Non-pigmented ciliary epithelial cell (primary cell): Measurements from ENCODE around the gene IGFBPL1.
"Not testable (repeated sequence)": the region's sequence is repeated elsewhere in the genome, so short reads cannot be mapped to it uniquely, and the experiment has no call there.

Experiments used
- DNase-seq: peaks from one replicate; pipeline ENCODE4 v3.0.0-alpha.2; 2010; ENCODE audit warnings: low read depth

Gene IGFBPL1

DNA sequence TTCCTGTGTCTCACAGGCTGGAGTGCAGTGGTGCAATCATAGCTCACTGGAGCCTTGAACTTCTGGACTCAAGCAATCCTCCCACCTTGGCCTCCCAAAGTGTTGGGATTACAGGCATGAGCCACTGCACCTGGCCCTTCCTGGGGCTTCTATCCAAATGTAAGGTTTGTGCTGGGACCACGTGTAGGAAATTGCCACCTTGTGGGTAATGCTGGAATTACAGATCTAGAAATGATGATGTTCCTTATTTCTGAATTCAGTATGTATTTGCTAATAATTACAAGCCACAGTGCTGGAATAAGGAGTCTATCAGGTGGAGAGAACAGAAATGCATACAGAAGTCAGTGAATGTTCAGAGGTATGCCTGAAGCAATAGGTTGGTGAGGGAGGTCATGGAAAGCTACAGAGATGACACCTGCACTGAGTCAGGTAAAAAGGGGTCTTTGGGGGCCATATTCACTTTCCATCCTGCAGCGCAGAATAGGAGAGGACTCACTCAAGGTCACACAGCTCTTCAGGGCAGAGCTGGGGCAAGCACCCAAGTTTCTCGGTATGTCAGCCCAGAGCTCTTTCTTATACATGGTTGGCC is 8.8 kb upstream of the IGFBPL1 start:
- no peak for DNase-seq

DNA sequence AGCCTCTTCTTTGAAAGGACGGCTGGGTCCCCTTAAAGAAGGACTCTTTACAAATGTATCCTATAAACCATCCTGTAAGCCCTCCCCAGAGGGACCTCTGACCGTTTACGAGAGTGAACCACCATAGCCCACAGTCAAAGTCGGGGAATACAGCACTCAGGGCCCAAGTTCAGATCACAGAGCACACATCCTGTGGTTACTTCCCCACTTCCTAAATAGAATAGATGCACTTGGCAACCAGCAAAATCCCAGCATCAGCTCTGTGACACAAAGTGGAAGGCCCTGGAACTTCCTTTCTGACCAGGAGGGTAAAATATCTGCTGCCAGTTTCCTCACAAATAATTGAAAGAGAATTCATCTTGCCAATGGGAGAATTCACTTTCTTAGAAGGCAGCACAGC is 6.9 kb upstream of the IGFBPL1 start:
- DNase-seq: no peak

DNA sequence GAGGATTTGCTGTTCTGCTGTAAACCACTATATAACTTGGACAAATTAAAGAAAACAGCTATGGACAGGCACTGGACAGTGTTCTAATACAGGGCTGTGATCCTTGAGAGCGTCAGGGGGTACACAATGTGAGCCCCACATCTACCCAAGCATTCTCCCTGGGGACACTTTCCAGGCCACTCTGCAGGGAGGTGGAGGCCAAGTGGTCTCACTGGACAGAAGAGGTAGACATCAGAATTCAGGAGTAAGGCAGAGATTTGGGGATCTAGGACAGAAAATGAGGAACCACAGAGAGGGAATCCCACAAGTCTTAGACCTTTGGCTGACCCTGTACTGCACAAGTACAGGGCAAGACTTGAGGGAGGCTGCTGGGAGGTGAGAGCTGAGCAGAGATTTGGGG is 3.8 kb upstream of the IGFBPL1 start:
- no peak for DNase-seq

DNA sequence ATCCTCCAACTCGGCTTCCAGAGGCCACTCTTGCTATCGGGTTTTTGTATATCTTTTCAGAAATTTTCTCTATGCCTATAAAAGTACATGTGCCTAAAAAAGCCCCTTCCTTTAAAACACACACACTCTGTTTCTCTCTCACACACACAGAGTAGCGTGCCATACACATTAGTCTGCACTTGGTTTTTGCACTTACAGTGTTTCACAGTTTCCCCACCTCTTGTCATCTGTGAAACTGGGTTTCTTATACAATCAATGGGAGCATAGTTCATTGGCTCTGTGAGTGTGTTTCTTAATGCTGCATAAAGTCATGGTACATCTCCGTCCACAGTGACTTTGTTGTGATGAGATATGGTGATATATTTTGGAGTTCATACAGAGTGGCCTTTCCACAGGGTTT is 664 bp upstream of the IGFBPL1 start:
- no peak for DNase-seq

DNA sequence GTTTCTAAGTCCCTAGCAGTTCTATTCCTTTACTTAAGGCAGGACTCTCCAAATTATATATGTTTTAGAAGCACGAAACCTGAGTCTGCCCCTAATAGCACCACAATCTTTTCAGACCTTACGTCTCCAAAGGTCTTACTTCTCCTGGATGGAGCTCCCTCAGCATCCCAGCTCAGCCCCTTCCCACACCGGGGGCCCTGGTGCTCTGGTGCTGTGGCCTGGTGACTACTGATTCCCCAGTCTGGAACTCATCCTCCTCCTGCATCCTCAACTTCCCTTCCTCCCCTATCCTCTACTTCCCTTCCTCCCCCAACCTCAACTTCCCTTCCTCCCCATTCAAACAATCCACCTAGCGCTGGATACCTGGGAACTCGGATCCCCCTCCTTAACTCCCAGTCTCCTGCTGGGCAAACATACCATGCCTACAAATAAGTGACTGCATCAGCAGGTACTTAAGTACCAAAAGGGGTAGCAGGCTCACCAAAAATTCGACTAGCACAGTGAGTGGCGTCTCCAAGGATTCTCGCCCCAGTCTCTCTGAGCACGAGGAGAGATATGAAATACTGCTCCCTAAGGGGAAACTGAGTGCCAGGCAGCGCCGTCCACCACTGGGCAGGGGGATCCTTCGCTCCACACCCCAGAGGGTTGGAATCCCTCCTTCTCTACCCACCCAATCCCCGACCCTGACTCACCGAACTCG is 831 bp downstream of the IGFBPL1 start:
- DNase-seq: no peak

DNA sequence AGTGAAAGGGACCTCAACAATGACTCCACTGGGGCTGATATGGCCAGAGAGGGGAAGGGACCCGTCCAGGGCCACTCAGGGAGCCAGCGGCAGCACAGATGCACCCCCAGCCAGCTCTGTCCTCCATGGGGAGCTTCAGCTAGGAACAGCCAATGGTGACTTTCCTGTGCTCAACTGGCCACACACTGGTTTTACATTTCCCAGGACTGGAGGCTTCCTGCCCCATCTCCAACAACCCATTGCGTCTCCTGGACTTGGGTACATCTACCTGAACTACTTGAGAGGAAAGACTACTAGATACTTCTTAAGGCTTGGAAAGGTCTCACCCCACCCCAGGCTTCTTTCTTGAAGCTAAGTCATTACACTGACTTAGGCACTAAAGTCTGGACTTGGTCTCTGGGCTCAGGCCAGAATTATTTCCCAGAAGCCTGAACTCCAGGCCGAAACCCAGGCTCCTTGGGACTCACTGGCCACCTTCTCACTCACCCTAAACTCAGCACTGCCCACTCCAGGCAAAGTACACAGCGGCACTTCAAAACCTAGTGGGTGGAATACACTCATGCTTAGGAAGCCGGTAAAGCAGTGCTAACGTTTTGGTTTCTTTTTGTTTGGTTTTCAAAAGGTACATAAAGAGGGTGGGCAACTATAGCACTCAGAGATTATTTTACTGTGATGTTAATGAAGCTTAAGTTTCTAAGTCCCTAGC is 1.5 kb downstream of the IGFBPL1 start:
- DNase-seq: no peak

DNA sequence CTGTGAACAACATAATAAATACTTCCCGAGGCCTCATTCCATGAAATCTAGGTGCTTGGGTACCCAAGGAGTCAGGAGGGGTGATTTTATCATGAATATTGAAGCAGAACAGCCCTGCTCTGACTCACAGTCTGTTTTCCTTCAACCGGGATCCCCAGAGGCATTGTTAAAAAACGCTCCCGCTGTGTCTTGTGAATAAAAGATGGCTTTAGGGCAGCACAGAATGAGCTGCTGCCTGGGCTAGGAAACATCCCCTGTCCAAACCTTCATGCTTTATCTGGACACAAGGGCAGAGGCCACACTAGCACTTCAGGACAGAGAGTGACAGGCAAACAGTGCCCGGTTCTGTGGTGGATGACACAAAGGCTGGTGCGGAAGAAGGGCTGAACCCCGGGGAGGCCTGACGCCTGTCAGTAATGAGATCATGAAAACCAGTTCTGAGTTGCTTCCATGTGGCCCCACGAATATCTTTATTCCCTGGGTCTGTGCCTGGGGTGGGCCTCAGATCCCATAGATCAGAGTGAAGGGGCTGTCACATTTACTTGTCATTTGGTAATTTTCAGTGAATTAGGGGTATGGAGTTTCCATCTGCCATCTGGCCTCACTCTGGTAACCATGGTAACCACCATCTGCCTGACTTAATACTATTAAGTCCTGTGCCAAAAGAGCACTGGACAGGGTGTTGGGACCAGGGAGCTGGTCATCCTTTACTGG is 2.6 kb downstream of the IGFBPL1 start:
- DNase-seq: no peak

DNA sequence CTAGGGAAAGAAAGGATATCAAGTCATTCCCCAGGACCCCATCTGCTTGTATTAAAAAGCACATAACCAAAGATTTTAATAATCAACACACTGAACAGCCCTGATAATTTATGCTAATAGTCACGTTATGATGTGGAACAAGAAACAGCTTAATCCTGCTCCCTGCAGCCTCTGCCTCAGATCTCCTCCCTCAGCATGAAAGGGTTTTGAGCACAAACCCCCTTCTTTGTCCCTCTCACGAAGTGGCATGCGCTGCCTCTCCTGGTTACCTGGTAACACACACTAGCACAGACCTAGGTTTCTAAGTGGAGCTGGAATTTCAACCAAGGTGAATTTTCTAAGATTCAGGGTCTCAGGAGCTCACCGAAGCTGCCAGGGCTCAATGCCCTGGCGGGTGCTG is 5.1 kb downstream of the IGFBPL1 start:
- DNase-seq: no peak

DNA sequence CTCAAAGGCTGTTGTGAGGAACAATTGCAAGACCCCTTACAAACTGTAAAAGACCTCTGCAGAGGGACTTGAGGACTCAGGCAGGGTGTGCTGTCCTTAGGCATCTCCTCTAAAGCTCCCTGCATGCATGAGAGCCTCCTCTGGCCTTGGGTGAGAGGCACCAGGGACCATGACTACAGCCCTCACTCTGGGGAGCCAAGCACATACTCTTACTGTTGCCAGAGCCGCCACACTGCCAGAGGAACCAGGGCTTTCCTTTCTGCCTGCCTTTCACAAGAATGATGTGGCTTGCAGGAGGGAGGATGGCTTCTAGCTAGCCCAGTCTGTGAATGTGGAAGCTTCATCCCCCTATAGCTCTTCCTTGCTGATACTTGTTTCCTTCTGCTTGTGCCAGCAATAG is 5.9 kb downstream of the IGFBPL1 start:
- no peak for DNase-seq

DNA sequence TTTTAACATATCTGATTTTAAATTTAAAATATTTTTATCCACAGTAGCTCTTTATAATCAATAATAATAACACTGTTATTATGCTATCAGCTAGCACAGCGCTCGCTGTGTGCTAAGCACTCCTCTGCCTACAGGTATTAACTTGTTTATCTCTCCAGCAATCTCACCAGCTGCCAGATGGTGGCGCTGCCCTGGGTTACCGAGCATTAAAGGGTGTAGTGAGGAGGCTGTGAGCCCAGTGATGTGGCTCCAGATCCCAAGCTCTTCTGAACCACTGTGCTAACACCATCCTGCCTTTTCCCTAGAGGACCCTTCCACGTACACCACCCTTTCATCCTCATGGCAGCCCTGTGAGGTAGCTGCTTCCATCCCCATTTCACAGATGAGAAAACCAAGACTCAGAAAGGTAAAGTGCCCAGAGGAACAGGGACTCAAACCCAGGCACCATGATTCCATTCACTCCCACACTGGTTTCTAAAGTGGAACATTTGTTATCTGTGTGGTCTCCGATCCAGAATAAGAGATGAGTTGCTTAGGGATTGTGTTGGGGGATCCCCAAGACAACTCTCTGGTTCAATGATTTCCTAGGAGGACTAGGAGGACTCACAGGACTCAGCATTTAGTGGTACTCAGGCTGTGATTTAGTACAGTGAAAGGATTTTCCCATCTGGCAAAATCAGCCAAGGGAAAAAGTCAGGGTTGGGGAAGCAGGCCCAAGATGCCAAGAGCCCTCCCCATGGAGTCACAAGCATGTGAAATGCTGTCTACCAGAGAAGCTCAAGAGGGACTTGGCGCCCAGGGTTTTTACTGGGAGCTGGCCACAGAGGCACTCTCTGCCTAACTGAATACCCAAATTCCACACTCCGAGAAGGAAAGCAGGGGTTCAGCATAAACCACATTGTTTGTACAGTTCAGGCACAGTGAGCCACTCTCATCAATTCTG is 7.0 kb downstream of the IGFBPL1 start:
- no peak for DNase-seq

DNA sequence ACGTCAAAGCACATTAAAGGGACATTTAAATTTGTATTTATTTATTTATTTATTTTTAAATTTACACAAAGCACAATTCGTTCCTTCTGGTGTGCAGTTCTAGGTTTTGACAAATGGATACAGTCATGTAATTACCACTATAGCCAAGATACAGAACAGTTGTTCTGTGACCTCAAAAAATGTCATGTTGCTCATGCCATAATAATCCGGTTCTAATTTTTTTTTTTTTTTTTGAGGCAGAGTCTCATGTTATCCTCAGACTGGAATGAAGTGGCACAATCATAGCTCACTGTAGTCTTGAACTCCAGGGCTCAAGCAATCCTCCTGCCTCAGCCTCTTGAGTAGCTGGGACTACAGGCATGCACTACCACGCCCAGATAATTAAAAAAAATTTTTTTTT is 7.8 kb downstream of the IGFBPL1 start:
- no peak for DNase-seq

DNA sequence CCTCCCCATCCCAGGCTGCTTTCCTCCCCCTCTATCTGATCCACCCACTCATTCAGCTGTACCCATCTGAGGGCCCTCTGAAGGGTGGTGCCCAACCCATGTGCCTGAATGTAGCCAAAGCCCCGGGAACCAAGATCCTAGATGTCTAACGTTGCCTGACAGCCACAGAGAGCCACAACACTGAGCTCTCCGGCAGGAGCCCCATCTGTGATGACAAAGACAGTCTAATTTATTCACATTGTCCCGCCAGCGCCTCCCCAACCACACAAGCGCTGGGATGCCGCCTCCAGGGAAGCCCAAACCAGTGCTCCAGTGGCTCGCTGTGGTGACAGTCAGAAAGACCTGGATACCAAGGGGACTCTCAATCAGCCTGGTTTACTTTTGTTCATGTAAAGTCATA is 8.4 kb downstream of the IGFBPL1 start:
- no peak for DNase-seq

DNA sequence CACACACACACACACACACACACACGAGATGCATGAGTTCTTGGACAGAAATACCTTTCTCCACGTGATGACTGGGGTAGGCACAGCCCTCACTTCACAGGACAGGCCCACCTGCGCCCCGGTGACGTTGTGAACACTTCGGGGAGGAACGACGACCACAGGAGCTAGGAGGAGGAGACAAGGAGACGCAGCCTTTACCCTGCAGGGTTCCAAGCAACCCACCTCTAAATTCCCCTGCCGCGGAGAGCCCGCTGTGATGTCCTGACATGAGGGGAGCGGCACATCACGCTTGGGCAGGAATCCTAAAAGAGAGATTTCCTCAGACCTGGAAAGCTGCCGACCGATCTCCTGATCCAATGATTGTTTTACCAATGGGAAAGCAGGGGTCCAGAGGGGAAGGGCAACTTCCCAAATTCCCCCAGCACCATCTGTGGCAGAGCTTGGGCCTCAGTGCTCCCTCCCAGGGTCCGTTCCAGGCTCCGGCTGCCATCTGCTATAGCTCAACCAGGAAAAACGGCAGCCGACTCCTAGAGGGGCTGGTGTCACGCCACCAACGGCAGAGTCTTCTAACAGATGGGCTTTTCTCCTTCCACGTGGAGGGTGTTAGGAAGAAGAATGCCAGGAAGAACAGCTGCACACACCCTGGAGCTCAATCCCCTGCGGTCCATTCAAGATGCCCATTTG is 10.1 kb downstream of the IGFBPL1 start:
- DNase-seq: no peak

DNA sequence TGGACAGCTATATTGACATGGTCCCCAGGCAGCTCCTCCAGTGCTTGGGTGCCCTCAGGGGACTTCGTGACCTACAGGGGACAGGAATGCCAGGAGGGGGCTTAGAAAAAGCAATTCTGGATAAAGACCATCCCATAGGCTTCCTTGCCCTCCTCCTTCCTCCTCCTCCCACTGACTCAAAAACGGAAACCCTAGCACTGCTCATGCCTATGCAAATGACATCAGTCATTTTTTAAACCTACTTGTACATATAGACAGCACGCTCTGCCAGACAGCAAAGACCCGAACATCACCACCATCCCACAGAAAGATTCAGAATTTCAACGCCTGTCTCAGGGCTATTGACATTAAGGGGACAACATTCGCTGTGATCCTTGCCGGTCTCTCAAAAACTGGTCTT is 11.0 kb downstream of the IGFBPL1 start:
- DNase-seq: no peak

DNA sequence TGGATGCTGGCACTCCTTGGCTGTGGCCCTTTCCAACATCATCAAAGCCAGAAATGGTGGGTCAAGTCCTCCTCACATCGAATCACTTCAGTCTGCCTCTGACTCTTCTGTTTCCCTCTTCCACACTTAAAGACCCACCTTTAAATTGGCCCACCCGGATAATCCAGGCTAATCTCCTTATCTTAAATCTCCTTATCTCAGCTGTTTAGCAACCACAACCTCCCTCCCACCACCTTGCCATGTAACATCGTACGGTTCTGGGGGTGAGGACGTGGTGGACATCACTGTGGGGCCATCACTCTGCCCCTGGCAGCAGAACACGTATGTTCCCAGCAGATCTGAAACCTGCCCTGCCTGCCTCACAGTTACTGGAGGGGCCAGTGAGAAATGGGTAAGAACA is 11.5 kb downstream of the IGFBPL1 start:
- DNase-seq: no peak

DNA sequence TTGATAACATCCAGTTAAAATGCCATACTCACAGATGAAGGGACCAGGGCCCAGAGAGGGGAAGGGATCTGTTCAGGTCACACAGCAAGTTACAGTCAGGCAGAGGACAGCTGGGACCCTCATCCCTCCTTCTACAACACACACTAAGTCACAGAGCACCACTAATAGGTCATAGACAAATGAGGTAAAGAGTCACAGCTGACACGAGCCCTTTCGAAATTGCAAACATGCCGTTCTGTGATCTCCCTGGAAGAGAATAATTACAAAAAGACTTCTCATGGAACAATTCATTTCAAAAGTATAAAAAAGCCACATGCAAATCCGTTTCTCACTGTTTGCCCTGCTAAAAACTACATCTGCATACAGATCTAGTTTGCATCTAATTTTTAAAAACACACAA is 15.5 kb downstream of the IGFBPL1 start:
- no peak for DNase-seq

DNA sequence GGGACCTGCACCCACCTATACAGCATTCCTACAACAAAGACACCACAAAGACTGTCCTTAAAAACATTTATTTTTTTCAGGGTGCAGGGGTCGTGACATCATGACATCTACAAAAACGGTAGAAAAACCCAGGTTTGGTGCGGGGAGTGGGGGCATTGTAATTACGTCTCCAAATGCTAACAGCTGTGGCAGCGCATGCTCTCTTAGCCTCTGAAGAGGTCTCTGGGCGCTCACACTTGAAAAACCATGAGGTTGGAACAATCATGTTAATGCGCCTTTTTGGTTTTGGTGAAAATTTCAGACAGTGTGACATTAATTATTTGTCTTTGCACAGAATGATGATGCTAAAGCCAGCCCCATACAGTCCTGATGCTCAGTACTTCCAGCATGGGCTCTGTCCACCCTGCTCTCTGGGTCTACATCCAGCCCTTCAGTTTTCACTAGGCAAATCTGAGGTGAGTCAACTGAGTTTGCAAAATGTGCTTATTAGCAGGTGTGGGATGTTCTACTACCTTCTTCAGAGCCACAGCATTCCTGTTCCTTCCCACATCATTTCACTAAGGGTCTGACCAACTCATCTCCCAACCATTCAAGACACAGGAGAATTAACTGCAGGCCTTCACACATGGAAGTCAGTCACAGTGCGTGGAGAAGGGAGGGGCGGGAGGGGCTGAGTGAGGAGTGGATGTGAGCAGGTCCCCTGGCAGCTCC is 17.6 kb downstream of the IGFBPL1 start:
- no peak for DNase-seq

DNA sequence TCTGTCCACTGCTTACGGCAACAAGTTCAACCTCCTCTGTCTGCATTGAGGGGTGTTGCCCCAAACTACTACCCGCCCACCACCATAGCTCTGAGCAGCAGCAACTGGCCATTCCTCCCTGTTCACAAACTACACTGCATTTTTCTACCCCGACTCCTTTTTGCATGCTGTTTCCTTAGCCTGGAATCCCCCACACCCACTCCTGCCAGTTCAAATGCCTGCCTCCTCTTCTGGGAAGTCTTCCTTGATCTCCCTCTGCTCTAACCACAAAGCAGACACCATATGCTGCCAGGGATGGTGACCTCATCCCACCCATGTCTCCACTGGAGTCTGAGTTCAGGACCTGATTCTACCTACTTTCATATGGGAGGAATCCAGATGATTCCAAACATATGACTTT is 18.5 kb downstream of the IGFBPL1 start:
- no peak for DNase-seq

DNA sequence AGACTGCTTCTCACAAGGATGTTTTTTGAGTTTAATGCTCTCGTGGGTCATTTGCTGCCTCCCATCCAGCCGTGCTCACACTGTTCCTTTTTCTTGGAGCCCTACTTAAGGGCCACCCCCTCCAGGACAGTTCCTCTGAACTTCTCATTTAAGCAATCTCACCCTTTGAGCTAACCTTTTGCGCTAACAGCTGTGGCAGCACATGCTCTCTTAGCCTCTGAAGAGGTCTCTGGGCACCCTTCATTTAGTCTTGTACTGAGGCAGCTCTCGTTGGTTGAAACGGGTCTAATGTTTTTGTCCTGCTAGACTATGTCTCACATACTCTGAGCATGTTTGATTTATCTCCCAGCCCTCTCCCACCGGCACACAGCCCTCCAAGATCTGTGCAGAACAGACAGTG is 19.9 kb downstream of the IGFBPL1 start:
- DNase-seq: no peak

DNA sequence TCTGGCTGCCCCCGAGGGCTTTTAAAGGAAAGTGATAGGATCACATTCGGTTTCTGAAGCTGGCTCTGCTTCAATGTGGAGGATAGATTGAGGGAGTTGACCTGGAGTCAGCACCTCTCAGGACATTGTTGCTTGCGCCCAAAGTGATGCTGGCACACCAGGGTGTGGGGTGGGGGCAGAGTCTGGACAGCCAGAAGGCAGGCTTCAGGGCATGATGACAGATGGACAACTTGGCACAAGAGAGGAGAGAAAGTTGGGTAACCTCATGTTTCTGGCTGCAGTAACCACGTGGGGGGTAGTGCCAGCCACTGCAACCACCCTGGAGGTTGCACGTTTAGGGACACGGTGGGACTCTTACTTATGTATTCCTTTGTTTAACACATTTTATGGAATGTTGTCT is 22.3 kb downstream of the IGFBPL1 start:
- DNase-seq: no peak

DNA sequence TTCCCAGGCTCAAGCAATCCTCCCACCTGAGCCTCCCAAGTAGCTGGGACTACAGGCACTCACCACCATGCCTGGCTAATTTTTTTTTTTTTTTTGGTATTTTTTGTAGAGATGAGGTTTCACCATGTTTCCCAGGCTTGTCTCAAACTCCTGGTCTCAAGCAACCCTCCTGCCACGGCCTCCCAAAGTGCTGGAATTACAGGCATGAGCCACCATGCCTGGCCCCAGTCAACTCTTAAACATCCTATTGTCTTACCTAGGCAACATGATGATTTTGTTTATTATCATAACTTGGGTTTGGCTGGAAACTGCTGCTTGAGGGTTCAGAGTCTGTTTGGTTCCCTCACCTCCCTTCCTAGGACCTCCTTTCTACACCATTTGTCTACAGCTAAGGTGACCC is 25.1 kb downstream of the IGFBPL1 start:
- DNase-seq: not testable (repeated sequence)
